GM19023 (cell line): Measurements from ENCODE around the gene KCNK10.

Source experiments
- ATAC-seq: cut with Tn5 transposase; IDR thresholded peaks from one replicate; pipeline ENCODE4 v1.9.1; 2021; ENCODE audit warnings: mild to moderate bottlenecking, moderate library complexity; ENCODE audit not compliant: unreplicated experiment

KCNK10 gene

DNA sequence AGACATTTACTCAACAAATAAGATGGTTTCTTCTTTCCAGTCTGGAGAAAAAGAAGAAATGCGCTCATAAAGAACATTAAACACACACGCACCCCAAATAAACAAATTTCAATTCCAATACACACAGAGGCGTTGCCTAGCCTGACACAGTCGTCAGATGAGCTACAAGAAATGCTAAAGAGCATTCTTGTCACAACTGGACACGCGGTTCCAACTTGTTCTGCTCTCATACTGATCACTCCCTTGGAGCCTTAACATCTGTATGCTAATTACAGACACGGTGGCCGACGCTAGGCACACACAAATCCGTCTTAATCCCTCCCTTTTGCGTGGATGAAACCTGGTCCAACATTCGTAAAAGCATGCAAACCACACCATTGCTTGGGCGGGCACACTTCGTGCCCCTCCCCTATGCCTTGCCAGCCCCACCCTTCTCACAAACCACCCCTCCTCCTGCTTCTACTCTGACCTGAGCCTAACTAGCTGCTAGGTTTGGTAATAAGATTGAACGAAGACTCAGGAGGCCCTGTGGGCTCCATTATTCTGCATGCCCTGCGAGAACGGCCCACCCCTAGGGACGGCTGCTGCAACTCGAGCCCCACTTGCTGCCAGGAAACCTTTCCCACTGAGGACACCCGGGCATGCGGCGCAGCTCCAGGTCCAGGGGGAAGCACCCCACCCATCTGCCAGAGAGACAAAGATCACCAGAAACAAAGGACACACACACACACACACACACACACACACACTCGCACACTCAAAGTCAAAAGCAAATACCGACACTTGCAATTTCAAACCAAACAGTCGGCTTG is 1.2 kb downstream of the KCNK10 start:
- ATAC-seq = no peak

DNA sequence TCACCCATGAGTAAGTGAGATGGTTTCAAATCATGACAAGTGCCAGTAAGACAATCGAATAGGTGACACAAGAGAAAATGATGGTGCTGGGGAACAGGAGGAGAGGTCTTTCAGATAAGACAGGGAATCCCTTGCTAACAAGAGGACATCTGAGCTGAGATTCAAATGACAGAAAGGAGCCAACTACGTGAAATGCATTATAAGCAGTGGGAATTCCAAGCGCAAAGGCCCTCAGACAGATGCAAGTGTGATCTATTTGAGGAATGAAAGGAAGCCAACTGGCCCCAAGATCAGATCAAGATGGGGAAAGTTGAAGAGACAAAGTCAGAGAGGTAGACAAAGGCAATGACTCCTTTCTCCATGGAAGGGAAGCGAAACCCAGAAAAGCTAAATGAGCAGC is 4.7 kb downstream of the KCNK10 start:
- ATAC-seq = no peak

DNA sequence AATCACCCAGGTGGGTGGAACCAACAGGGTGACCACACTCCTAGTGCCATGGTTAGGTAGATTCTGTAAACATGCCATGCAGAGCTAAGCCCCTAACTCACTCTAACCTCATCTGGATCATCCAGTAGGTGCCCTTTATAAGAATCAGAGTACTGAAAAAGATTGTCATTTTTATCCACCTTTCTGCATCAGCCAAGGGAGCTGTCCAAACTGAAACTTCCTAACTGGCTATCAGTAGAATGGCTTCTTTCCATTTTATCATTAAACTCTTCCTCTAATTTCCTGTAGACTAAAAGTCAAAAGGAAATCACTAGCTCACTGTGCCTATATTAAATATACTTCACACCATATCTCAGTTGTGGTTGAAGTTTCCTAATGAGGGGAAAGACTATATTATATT is 6.5 kb downstream of the KCNK10 start:
- ATAC-seq = no peak

DNA sequence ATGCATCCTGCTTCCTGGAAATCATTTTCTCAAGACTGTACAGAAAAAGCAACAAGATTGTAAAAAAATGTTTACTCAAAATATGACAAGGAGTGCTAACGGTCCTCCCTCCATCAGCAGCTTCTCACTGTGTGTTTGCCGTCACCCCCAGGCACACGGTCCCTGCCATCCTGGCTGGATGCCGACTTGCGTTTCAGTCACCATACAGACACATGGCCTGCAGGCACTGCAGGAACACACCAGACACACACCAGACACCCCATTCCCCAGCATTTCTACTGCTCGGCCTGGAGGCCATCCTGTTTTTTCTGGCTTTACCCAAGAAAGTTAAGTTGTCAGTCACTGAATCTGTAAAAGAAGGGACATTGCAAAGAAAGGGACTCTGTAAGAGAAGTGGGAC is 10.8 kb downstream of the KCNK10 start:
- ATAC-seq = no peak

DNA sequence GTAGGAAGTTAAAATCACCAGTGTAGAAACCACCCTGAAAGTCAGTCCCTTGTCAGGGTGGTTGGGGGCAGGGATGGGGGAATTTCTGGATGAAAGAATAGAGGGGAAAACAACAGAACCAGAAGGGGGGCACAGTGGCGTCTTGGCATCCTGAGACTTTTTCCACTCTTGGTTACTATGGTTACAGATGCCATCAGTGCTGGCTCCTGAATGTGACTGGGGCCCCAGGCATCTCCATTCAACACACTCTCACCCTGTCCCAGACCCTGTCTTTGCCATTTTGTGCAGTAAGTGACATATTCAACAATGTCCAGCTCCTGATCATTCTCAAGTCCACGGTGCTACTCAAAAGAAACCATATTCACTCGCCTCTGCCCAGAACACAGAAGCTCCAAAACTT is 11.3 kb downstream of the KCNK10 start:
- ATAC-seq = no peak

DNA sequence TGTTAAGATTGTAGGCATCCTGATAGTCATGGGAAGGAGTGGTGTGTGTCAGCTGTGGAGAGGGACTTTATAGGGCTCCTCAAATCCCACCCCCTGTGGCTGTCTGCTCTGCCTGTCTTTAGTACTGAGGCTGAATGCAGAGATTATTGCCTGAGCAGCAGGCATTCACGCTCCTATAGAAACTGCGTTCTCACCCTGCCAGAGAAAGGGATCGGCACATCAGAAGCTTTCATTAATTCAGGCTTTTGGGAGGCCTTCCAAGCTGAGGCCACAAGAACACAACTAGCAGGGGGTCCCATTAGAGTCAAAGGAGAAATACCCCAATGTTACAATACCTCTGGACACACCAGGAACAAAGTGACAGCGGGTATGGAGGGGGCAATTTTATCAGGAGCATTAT is 12.6 kb downstream of the KCNK10 start:
- ATAC-seq = no peak

DNA sequence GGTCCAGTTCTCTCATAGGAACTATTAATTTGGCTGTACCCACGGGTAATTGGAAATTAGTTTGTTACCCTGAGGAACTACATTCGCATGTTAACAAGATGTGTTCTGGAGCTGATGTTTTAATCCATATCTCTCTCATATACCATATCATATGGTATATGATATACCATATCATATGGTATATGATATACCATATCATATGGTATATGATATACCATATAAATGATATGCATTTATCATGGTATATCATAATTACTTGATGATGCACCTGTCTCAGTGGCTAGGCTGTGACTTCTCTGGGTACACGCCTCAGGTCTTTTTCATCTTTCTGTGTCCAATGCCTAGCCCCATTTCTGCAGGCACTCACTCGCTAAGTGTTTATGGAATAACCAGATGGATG is 13.0 kb downstream of the KCNK10 start:
- no peak for ATAC-seq

DNA sequence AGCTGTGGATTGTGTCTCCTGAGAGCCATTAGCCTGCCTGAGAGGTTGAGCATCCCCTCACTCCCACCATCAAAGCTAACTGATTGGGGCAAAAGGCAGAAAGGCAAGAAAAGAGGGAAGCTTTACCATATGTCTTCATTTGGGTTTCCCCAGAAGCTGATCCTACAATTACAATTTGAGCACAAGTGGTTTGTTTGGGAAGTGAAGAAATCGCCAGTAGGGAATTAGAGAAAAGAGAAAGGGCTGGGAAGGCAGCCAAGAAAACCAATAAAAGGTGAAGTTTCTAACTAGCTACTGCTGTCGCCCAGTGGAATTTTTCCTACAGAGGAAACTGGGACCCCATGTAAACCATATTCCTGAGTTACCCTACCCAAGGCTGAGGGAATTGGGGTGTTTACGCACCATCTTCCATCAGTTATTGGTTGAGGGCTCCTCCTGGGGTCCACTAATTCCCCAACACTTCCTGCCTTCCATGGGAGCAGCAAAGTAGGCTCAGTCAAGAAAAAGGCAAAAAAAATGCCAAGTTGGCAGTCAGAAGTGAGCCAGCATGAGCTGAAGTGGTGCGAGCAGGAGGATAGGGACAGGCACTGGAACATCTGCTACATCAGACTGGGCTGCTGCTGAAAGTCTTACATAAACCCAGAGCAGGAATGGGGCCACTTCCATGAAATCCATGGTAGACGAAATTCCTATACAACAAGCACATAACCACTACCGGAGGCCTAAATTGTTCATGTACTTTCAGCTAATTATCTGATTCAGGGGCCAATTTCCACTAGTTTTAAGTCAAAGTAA is 17.3 kb downstream of the KCNK10 start:
- no peak for ATAC-seq

DNA sequence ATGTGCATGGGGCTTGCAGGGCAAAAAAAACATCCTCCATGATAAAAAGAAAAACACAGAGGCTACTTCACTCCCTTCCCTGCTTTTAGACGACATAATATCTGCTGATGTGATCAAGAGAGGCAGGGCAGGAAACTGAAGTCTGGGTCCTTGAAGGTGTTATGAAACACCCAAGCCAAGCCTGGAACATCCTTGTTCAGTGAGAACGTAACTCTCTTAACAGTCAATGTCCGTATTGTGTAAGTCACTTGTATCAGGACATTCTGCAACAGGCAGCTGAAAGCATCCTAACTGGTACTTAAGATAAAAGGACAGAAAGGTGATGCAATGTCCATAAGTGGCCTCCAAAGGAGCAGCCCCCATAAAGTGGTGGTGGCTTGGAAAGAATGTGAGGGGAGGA is 20.0 kb downstream of the KCNK10 start:
- no peak for ATAC-seq

DNA sequence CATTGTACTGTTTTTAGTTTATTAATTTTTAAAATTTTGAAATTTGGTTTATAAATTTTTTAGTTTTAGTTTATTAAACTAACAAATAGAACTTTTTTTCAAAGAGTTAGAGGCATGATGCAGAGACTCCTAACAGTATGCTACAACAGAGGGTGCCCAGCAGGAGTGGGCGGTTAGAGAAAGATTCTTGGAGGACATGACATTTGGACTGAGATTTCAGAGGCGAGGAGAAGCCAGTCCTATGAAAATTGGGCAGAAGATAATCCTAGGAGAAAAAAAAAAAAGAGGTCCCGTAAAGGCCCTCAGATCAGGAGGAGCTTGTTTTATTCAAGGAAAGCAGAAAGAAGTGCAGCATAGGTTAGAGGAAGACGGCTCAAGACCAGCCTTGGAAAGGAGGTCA is 21.7 kb downstream of the KCNK10 start:
- no peak for ATAC-seq

DNA sequence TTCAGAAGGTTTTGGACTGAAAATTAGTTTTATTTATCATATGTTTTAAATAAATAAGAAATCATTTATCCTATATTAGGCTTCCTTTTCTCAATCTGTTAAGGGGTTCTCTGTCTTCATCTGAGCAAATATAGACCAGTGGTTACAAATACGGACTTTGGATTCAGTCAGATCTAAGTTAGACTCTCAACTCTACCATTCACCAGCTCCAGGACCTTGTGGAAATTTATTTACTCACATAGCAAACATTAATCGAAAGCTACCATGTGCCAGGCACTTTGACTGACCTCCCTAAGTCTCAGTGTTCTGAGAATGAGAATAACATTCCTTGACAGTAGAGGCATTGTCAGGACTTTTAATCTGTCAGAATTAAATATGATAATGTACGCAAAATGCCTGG is 22.3 kb downstream of the KCNK10 start:
- ATAC-seq = no peak

DNA sequence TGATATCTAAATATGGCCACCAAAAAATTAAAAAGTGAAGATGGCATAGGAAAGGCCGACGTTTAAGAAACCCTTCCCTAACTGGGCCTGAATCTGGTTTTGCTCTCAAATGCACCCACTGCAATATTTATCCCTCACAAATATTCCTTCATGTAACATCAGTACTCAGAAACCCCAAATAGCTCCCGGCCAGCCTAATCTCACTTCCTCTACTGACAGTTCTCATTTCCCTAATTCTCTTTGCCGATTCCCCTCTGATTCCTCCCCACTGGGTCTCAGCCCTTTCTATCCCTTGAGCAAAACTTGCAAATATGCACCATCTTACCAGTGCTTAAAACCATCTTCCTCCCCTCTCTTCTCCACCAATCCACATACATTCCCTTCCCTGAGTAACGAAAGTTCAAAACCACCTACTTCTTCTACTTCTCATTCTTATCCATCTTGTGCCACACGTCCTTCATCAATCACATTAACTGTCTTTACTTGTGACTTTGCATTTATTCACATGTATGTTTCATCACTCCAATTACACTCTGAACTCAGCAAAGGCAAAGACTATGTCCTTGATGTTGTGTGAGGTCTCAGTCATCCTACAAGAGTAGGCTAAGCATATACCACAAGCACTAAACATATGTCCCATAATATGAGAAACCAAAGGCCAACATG is 23.1 kb downstream of the KCNK10 start:
- ATAC-seq = no peak

DNA sequence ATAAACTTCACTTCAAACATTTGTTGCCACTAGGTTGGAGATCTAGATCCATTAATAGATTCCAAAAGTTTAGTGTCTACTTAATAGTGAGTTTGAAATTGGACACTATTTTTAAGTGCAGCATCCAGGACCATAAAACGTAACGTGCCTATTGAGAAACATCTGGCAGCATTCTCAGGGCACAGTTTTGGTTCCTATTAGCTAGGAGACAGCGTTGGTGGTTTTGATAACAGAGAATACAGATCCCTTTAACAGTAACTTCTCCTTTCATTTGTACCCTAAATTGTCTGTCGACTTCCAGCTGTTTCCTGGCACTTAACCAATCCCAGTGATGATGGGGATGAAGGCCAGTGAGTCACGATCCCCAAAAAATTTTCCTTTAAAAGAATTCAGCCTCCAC is 25.8 kb downstream of the KCNK10 start:
- ATAC-seq = no peak

DNA sequence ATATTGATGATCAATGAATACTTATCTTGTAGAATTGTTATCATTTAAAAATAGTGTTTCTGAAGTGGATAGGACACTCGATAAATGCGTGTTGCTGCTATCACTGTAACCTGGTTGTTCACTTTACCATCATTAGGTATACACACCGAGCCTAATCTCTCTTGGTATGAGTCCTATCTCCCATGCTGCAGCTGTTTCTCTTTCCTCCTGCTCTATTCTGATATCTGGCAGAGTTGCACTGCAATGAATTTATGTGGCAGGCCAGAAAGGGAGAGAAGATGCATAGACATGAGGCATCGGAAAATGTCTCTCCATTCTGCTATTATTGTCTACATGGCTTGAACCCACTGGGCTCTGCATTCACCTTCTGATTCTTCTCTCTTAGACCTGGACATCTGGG is 26.7 kb downstream of the KCNK10 start:
- ATAC-seq = no peak

DNA sequence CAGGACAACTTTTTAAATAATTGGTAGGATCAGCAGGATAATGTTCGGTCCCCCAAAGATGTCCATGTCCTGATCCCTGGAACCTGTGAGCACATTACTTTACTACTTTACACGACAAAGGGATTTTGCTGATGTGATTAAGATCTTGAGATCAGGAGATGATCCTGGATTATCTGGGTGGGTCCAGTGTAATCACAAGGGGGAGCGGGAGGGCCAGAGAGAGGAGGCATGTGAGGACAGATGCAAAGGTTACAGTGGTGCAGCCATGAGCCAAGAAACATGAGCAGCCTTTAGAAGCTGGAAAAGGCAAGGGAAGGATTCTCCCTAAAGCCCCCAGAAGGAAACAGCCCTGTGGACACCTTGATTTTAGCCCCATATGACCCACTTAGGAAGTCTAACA is 33.1 kb downstream of the KCNK10 start:
- ATAC-seq = no peak

DNA sequence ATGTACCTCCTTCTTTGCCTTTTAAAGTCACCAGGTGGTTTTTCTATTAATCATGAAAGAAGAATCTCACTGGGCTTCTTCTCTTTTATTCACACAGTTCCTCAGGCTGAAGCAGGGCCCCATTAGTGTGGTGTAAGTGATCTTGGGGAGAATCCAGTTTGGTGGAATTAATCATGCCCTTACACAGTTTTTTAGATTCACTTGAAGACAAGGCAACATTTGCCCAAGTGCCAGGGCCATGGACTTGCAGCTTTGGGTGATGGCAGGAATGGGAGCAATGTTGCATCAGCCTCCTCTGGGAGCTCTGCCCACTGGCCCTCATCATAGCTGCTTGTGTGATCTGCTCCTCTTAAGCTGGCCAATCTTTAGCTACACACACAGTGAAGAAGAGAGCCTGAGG is 33.8 kb downstream of the KCNK10 start:
- no peak for ATAC-seq

DNA sequence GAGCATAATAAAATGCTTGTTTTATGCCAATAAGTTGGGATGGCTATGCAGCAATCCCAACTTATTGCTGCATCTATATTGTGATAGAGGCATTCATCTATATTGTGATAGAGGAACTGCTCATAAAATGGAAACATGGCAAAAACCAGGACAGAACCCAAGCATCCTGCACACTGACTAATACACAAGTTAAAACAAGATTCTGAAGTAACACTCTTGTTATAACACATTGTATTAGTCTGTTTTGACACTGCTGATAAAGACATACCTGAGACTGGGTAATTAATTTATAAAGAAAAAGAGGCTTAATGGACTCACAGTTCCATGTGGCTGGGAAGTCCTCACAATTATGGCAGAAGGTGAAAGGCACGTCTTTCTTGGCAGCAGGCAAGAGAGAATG is 36.8 kb downstream of the KCNK10 start:
- ATAC-seq = no peak

DNA sequence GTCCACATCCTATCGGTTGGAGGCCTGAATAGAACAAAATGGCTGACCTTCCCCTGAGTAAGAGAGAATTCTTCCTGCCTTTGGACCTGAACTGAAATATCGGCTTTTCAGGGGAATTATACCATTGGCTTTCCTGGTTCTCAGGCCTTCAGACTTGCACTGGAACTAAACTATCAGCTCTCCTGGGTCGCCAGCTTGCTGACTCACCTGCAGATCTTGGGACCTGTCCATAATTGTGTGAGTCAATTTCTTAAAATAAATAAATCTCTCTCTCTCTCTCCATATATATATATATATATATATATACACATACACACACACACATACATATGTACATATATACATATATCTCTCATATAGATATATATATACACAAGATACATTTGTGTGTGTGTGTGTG is 41.6 kb downstream of the KCNK10 start:
- ATAC-seq = no peak

DNA sequence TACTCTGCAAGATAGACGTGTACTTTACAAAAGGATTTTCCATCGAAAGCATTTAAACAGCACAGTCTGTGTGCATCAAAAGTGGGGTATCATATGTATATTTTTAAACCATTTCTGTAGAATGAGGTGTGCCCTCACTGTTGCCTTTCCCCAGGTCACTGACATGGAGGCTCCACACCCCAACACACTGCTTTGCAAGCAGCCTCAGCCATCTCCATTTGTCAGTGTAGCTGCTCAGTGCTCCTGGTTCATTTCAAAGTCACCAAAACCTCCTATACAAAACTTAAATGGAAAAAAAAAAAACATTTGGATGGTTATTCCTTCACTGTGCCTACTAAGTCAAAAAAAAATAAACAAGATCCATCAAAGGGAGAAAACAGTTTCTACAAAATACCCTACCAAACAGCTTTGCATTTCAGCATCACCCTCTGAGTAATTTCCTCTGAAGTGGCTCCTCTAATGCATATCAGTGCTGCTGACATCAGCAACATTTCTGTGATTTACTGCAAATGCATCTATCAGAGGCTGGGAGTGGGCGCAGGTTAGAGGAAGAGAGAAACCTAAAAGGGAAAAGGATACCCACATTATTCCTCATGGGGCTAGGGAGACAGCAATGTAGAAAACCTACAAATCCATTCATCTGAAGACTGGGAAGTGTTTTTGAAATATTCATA is 46.0 kb downstream of the KCNK10 start:
- no peak for ATAC-seq

DNA sequence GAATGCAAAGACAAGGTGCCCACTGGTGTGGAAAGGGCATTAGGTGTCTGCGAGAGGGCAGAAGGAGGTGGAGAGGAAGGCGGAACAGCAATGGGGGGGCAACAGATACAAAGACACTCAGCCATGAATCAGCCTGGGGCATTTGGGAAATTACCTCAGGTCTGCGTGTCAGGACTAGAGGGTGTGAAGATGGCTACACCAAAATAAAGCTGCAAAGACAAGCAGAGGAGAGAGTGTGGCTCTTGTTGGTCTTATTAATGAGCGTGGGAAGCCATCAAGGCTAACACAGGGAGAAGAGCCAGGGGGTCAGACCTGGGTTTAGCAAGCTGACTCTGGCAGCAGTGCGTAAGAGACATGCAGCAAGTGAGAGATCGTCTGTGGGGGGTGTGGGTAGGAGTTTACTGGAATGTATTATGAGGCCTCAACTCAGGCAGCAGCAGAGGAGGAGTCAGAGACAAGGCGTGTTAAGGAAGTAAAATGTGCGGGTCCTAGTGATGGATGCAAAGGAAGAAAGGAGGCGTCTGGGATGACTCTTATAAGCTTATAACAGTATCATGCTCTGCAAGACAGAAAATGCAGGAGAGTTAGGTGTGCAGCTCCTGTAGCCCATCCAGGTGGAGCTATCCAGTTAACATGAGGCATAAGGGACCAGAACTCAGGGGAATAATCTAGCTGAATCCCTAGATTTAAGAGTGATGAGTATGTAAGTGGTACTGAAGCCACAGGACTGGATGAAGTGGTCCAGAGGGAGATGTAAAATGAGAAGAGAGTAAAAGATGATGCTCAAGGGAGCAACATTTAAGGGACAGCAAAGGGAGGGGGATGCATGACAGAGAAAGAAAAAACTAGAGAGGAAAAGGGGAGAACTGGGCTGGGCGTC is 50.4 kb downstream of the KCNK10 start:
- no peak for ATAC-seq
